SK-N-SH (cell line): ENCODE results near the gene SRA1. TPM values are rescaled to one million over a fixed set of nuclear protein-coding genes. Genes with fewer than 3 reads are reported as not detected.

ENCODE experiments used
- CTCF ChIA-PET: fragments of 300-600, 350-600 bp; formaldehyde crosslinking; extraction: SDS; loops from one replicate; lab custom pipeline; 2021; lab: Yijun Ruan, JAX
- POLR2A ChIA-PET: fragments of 350-600 bp; sonication (Branson Sonifier 250); formaldehyde crosslinking; extraction: SDS; loops from one replicate; lab custom pipeline; 2020; ENCODE audit warnings: antibody characterized with exemption, inconsistent platforms; lab: Yijun Ruan, JAX
- DNase-seq: peaks from one replicate; pipeline ENCODE4 v3.0.0; 2012
- H2AFZ ChIP-seq: fragments of 200-600 bp; sonication (generic); 2 replicates; pipeline ENCODE4 v1.8.1; 2016; ENCODE audit warnings: antibody characterized with exemption, mild to moderate bottlenecking, low read depth
- H3F3A ChIP-seq: fragments of 200-600 bp; sonication (generic); replicated peaks from 2 replicates; pipeline ENCODE3; 2016; ENCODE audit warnings: antibody characterized with exemption, mild to moderate bottlenecking; ENCODE audit not compliant: insufficient read depth
- H3K27ac ChIP-seq, 2 experiments: fragments of 200-500 bp in 1 of 2; fragments of 200-600 bp in 1 of 2; sonication (Bioruptor generic) in 1 of 2; sonication (generic), shearing (Covaris generic) in 1 of 2; 2 replicates each; pipeline versions ENCODE4 v1.5.1 to v1.6.1; 2014 to 2016; ENCODE audit warnings: low read depth in 2 of 2, inconsistent platforms in 1 of 2, low read length in 1 of 2, mild to moderate bottlenecking in 1 of 2, mixed read lengths in 1 of 2
- H3K27me3 ChIP-seq: fragments of 200-600 bp; sonication (generic), shearing (Covaris generic); 2 replicates; pipeline ENCODE4 v1.6.1; 2016; ENCODE audit warnings: mixed run types; ENCODE audit not compliant: insufficient read depth
- H3K36me3 ChIP-seq, 2 experiments: fragments of 200-500 bp in 1 of 2; fragments of 200-600 bp in 1 of 2; sonication (Bioruptor generic) in 1 of 2; sonication (generic) in 1 of 2; replicated peaks in 1 of 2; 2 replicates each; pipeline versions ENCODE3 to v1.5.1; 2014 to 2016; ENCODE audit warnings: low read length in 1 of 2, mild to moderate bottlenecking in 1 of 2; ENCODE audit not compliant: insufficient read depth in 2 of 2, control insufficient read depth in 1 of 2
- H3K4me1 ChIP-seq, 2 experiments: fragments of 200-500 bp in 1 of 2; fragments of 200-600 bp in 1 of 2; sonication (Bioruptor generic) in 1 of 2; sonication (generic), shearing (Covaris generic) in 1 of 2; 2 replicates each; pipeline versions ENCODE4 v1.5.1 to v1.6.1; 2014 to 2016; ENCODE audit warnings: low read depth in 1 of 2, low read length in 1 of 2, mixed run types in 1 of 2; ENCODE audit not compliant: insufficient read depth in 2 of 2, control insufficient read depth in 1 of 2
- H3K4me2 ChIP-seq: fragments of 200-600 bp; sonication (generic), shearing (Covaris generic); 2 replicates; pipeline ENCODE4 v1.6.1; 2017; ENCODE audit warnings: mixed run types
- H3K4me3 ChIP-seq, 2 experiments: fragments of 200-500 bp in 1 of 2; fragments of 200-600 bp in 1 of 2; sonication (Bioruptor generic) in 1 of 2; sonication (generic), shearing (Covaris generic) in 1 of 2; 2 replicates each; pipeline versions ENCODE4 v1.5.1 to v1.8.1; 2014 to 2016; ENCODE audit warnings: low read depth in 2 of 2, inconsistent platforms in 1 of 2, low read length in 1 of 2, mild to moderate bottlenecking in 1 of 2, mixed read lengths in 1 of 2, moderate library complexity in 1 of 2
- H3K79me2 ChIP-seq: fragments of 200-600 bp; sonication (generic); 2 replicates; pipeline ENCODE4 v1.8.1; 2017; ENCODE audit warnings: mild to moderate bottlenecking; ENCODE audit not compliant: insufficient read depth
- H3K9ac ChIP-seq: fragments of 200-600 bp; sonication (generic); 2 replicates; pipeline ENCODE4 v1.6.1; 2017; ENCODE audit warnings: mixed run types
- H3K9me2 ChIP-seq: fragments of 200-600 bp; sonication (generic); 2 replicates; pipeline ENCODE4 v1.6.1; 2017; ENCODE audit warnings: mixed run types
- H3K9me3 ChIP-seq: fragments of 200-600 bp; sonication (generic); 2 replicates; pipeline ENCODE4 v1.6.1; 2017; ENCODE audit warnings: mixed run types, mild to moderate bottlenecking, moderate library complexity
- H4K20me1 ChIP-seq: fragments of 200-600 bp; sonication (generic); 2 replicates; pipeline ENCODE4 v1.6.1; 2017; ENCODE audit warnings: mild to moderate bottlenecking, mixed run types; ENCODE audit not compliant: insufficient read depth
- CHD2 ChIP-seq: fragments of 150-350 bp; IDR thresholded peaks from 2 replicates; pipeline ENCODE4 v1.6.1; 2018; ENCODE audit warnings: low read length; ENCODE audit not compliant: partially characterized antibody
- ELF1 ChIP-seq: IDR thresholded peaks from 2 replicates; pipeline ENCODE4 v1.4.0; 2012
- EP300 ChIP-seq, 2 experiments: IDR thresholded peaks; 2 replicates each; pipeline versions ENCODE4 v1.4.0 to v1.6.1; 2012; ENCODE audit warnings: borderline replicate concordance in 1 of 2, low read depth in 1 of 2, low read length in 1 of 2
- EZH2phosphoT487 ChIP-seq: fragments of 200-600 bp; sonication (generic); IDR thresholded peaks from 2 replicates; pipeline ENCODE4 v1.6.1; 2017; ENCODE audit warnings: low read depth, mixed run types, mild to moderate bottlenecking, antibody characterized with exemption, moderate library complexity, borderline replicate concordance
- FOSL2 ChIP-seq: IDR thresholded peaks from 2 replicates; pipeline ENCODE4 v1.4.0; 2012; ENCODE audit warnings: low read depth, mild to moderate bottlenecking, moderate library complexity, borderline replicate concordance
- FOXM1 ChIP-seq: IDR thresholded peaks from 2 replicates; pipeline ENCODE4 v1.4.0; 2012; ENCODE audit warnings: low read depth, mild to moderate bottlenecking
- GABPA ChIP-seq: IDR thresholded peaks from 2 replicates; pipeline ENCODE4 v1.4.0; 2012; ENCODE audit warnings: low read depth, mild to moderate bottlenecking
- JUND ChIP-seq: IDR thresholded peaks from 2 replicates; pipeline ENCODE4 v1.4.0; 2012
- MEF2A ChIP-seq: IDR thresholded peaks from 2 replicates; pipeline ENCODE4 v1.4.0; 2012; ENCODE audit warnings: low read depth, borderline replicate concordance
- NRF1 ChIP-seq: IDR thresholded peaks from 2 replicates; pipeline ENCODE4 v1.6.1; 2012; ENCODE audit warnings: low read depth, mild to moderate bottlenecking, low read length
- PBX3 ChIP-seq: IDR thresholded peaks from 2 replicates; pipeline ENCODE4; 2012
- POLR2AphosphoS5 ChIP-seq: IDR thresholded peaks from 2 replicates; pipeline ENCODE4 v1.6.1; 2012; ENCODE audit warnings: low read depth, low read length
- RAD21 ChIP-seq: IDR thresholded peaks from 2 replicates; pipeline ENCODE4 v1.6.1; 2012; ENCODE audit warnings: mild to moderate bottlenecking, low read length
- RCOR1 ChIP-seq: fragments of 150-350 bp; IDR thresholded peaks from 2 replicates; pipeline ENCODE4 v1.6.1; 2017; ENCODE audit warnings: antibody characterized with exemption, low read length
- RXRA ChIP-seq: IDR thresholded peaks from 2 replicates; pipeline ENCODE4 v1.4.0; 2012; ENCODE audit warnings: low read depth, mild to moderate bottlenecking, borderline replicate concordance
- SMC3 ChIP-seq: IDR thresholded peaks from 2 replicates; pipeline ENCODE4 v1.6.1; 2012; ENCODE audit warnings: low read depth, low read length, improper control_type of control experiment
- TAF1 ChIP-seq: IDR thresholded peaks from 2 replicates; pipeline ENCODE4 v1.6.1; 2012; ENCODE audit warnings: low read depth, mild to moderate bottlenecking, low read length, moderate library complexity, borderline replicate concordance
- TCF12 ChIP-seq: IDR thresholded peaks from 2 replicates; pipeline ENCODE4 v1.4.0; 2012
- USF2 ChIP-seq: fragments of 150-350 bp; IDR thresholded peaks from 2 replicates; pipeline ENCODE4 v1.6.1; 2017; ENCODE audit warnings: antibody characterized with exemption, low read length, low read depth, borderline replicate concordance
- YY1 ChIP-seq: IDR thresholded peaks from 2 replicates; pipeline ENCODE4 v1.4.0; 2012; ENCODE audit warnings: low read depth, mild to moderate bottlenecking
- WGBS: methylation state at CpG from one replicate; pipeline ENCODE4 v1.1.6; 2017; ENCODE audit warnings: low lambda C conversion rate; 5-methylcytosine and 5-hydroxymethylcytosine counted together
- polyA plus RNA-seq, 3 experiments: library from polyadenylated mRNA; depleted of rRNA; stranded (reverse); fragments of >200 nt; gene quantifications; 2 replicates each; pipeline ENCODE4 v1.2.3, GENCODE V29; 2012

The SRA1 gene
- polyA plus RNA-seq, 1 of the 3 experiments (the other 2 are of a cell fraction) = 35.9 TPM

GRCh38 chr5:140542972-140543371 is 14.3 kb downstream of the SRA1 start:
- H3F3A ChIP-seq = peaks cover 22% of the 10 kb centered on the region
- H2AFZ ChIP-seq = no peak overlapping the region
- peaks cover 5 to 15% of the 10 kb centered on the region in 2 experiments; a peak in 2 of 4 replicates for H3K4me1 ChIP-seq
- no peak for DNase-seq
- no peak for TF ChIP-seq FOXM1
- no peak for TF ChIP-seq EZH2phosphoT487
- TF ChIP-seq RCOR1 = no peak
- TF ChIP-seq RXRA = no peak
- TF ChIP-seq NRF1 = no peak
- no peak for TF ChIP-seq TCF12
- no peak for TF ChIP-seq POLR2AphosphoS5
- no peak for TF ChIP-seq MEF2A
- no peak for TF ChIP-seq EP300 (IDR thresholded peaks at IDR 0.05; ENCODE audit: borderline replicate concordance in 1 of 2, low read depth in 1 of 2, low read length in 1 of 2)
- TF ChIP-seq SMC3 = no peak
- no peak for TF ChIP-seq JUND
- no peak for TF ChIP-seq ELF1
- no peak for TF ChIP-seq TAF1
- TF ChIP-seq CHD2 = no peak
- no peak for TF ChIP-seq FOSL2
- TF ChIP-seq USF2 = no peak
- no peak for TF ChIP-seq PBX3
- no peak for TF ChIP-seq RAD21
- TF ChIP-seq GABPA = no peak
- TF ChIP-seq YY1 = no peak
- TF ChIP-seq, all 33 proteins: peak for 0
- H3K79me2 ChIP-seq = peaks cover 5% of the 10 kb centered on the region; the same call in 1 of the 2 replicates
- no peak overlapping the region for H3K27ac ChIP-seq
- ChIA-PET POLR2A (no interaction called here), CTCF (no interaction called here)
- H4K20me1 ChIP-seq = no peaks in the 10 kb centered on the region; the same call in 1 of the 2 replicates
- WGBS = 98% methylated on average over 5 of the region's 5 CpGs
- H3K9me3 ChIP-seq = no peaks in the 10 kb centered on the region
- H3K36me3 ChIP-seq = peaks cover 49 to 58% of the 10 kb centered on the region in 2 experiments
- H3K27me3 ChIP-seq = no peaks in the 10 kb centered on the region
- H3K4me3 ChIP-seq = no peak overlapping the region
- no peaks in the 10 kb centered on the region for H3K9me2 ChIP-seq
- H3K9ac ChIP-seq = no peak overlapping the region
- no peak overlapping the region for H3K4me2 ChIP-seq
